ENCODE data around the gene NHLRC4.

NHLRC4 gene

DNA sequence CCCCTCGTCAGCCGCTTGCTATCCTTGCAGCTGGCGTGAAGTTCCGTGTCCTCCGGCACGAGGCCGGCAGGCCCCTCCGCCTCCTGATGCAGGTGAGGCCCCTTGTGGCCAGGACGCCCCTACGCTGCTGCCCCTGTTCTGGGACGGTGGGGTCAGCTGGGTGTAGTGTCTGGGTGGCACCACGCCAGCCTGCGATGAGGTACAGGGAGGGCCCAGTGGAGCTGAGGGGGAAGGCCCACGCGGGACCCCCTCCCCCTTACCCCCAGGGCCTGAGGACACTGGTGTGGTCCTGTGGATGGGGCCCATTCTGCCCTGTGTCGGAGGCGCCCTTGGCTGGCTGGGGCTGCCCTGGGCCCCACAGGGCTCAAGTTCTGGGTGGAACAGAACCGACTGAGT is 15.4 kb downstream of the NHLRC4 start:
- ATAC-seq: no peak
- TF ChIP-seq, protein P1, sequence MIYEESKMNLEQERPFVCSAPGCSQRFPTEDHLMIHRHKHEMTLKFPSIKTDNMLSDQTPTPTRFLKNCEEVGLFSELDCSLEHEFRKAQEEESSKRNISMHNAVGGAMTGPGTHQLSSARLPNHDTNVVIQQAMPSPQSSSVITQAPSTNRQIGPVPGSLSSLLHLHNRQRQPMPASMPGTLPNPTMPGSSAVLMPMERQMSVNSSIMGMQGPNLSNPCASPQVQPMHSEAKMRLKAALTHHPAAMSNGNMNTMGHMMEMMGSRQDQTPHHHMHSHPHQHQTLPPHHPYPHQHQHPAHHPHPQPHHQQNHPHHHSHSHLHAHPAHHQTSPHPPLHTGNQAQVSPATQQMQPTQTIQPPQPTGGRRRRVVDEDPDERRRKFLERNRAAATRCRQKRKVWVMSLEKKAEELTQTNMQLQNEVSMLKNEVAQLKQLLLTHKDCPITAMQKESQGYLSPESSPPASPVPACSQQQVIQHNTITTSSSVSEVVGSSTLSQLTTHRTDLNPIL (CRISPR knock-in tag; IDR thresholded peaks at IDR 0.05; ENCODE audit: low read depth): no peak
- no peak for TF ChIP-seq ZC3H10 (CRISPR knock-in tag; IDR thresholded peaks at IDR 0.05)
- no peak for TF ChIP-seq RARB (CRISPR knock-in tag; IDR thresholded peaks at IDR 0.05)
- TF ChIP-seq ZNF565 (CRISPR knock-in tag; conservative IDR thresholded peaks at IDR 0.05; ENCODE audit: low read depth): no peak

DNA sequence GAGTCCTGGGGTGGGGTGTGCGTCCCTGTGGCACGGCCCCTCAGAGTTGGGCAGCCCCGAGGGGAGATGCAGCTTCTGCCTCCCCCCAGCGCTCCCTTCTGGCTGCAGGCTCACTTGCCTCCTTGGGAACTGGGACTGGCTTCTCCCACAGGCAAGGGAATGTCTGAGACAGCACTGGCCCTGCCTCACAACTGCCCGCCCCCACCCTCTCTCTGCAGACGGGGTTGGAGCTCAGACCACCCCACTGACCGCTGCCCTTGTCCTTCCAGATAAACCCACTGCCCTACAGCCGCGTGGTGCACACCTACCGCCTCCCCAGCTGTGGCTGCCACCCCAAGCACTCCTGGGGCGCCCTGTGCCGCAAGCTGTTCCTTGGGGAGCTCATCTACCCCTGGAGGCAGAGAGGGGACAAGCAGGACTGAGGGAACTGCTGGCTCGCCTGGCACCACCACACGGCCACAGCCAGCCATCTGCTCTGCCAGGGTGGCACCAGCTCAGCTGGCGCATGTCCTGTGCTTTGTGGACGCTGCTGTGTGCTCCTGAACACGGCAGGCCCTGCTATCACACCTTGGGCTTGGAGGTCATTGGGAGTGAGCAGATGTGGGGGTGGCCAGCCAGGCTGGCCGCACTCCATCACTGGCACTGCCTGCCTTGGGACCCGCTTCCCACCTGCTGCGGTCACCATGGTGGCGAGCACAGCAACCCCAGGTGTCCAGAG is 16.0 kb downstream of the NHLRC4 start:
- TF ChIP-seq RARB (CRISPR knock-in tag; IDR thresholded peaks at IDR 0.05) (no peak), ZNF565 (CRISPR knock-in tag; conservative IDR thresholded peaks at IDR 0.05; ENCODE audit: low read depth) (no peak), CSDC2 (CRISPR knock-in tag; IDR thresholded peaks at IDR 0.05) (no peak), ZC3H10 (CRISPR knock-in tag; IDR thresholded peaks at IDR 0.05) (no peak), OSR1 (CRISPR knock-in tag; IDR thresholded peaks at IDR 0.05) (no peak), BACH2 (CRISPR knock-in tag; IDR thresholded peaks at IDR 0.05; ENCODE audit: borderline replicate concordance) (no peak), PPARA (CRISPR knock-in tag; IDR thresholded peaks at IDR 0.05; ENCODE audit: borderline replicate concordance) (no peak), TCF4 (CRISPR knock-in tag; IDR thresholded peaks at IDR 0.05; ENCODE audit: borderline replicate concordance) (no peak), SNAI2 (CRISPR knock-in tag; IDR thresholded peaks at IDR 0.05) (no peak), ESRRG (CRISPR knock-in tag; IDR thresholded peaks at IDR 0.05) (no peak), TOX (CRISPR knock-in tag; IDR thresholded peaks at IDR 0.05; ENCODE audit: borderline replicate concordance) (no peak), ZFP30 (CRISPR knock-in tag; IDR thresholded peaks at IDR 0.05) (no peak), GLIS3 (CRISPR knock-in tag; IDR thresholded peaks at IDR 0.05) (no peak), ISL1 (CRISPR knock-in tag; IDR thresholded peaks at IDR 0.05) (no peak), ZFP3 (CRISPR knock-in tag; IDR thresholded peaks at IDR 0.05) (no peak)
- TF ChIP-seq, protein P2, sequence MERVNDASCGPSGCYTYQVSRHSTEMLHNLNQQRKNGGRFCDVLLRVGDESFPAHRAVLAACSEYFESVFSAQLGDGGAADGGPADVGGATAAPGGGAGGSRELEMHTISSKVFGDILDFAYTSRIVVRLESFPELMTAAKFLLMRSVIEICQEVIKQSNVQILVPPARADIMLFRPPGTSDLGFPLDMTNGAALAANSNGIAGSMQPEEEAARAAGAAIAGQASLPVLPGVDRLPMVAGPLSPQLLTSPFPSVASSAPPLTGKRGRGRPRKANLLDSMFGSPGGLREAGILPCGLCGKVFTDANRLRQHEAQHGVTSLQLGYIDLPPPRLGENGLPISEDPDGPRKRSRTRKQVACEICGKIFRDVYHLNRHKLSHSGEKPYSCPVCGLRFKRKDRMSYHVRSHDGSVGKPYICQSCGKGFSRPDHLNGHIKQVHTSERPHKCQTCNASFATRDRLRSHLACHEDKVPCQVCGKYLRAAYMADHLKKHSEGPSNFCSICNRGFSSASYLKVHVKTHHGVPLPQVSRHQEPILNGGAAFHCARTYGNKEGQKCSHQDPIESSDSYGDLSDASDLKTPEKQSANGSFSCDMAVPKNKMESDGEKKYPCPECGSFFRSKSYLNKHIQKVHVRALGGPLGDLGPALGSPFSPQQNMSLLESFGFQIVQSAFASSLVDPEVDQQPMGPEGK (CRISPR knock-in tag; IDR thresholded peaks at IDR 0.05; ENCODE audit: borderline replicate concordance): no peak
- TF ChIP-seq, protein P3, sequence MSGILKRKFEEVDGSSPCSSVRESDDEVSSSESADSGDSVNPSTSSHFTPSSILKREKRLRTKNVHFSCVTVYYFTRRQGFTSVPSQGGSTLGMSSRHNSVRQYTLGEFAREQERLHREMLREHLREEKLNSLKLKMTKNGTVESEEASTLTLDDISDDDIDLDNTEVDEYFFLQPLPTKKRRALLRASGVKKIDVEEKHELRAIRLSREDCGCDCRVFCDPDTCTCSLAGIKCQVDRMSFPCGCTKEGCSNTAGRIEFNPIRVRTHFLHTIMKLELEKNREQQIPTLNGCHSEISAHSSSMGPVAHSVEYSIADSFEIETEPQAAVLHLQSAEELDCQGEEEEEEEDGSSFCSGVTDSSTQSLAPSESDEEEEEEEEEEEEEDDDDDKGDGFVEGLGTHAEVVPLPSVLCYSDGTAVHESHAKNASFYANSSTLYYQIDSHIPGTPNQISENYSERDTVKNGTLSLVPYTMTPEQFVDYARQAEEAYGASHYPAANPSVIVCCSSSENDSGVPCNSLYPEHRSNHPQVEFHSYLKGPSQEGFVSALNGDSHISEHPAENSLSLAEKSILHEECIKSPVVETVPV (CRISPR knock-in tag; IDR thresholded peaks at IDR 0.05): no peak
- TF ChIP-seq, protein P4, sequence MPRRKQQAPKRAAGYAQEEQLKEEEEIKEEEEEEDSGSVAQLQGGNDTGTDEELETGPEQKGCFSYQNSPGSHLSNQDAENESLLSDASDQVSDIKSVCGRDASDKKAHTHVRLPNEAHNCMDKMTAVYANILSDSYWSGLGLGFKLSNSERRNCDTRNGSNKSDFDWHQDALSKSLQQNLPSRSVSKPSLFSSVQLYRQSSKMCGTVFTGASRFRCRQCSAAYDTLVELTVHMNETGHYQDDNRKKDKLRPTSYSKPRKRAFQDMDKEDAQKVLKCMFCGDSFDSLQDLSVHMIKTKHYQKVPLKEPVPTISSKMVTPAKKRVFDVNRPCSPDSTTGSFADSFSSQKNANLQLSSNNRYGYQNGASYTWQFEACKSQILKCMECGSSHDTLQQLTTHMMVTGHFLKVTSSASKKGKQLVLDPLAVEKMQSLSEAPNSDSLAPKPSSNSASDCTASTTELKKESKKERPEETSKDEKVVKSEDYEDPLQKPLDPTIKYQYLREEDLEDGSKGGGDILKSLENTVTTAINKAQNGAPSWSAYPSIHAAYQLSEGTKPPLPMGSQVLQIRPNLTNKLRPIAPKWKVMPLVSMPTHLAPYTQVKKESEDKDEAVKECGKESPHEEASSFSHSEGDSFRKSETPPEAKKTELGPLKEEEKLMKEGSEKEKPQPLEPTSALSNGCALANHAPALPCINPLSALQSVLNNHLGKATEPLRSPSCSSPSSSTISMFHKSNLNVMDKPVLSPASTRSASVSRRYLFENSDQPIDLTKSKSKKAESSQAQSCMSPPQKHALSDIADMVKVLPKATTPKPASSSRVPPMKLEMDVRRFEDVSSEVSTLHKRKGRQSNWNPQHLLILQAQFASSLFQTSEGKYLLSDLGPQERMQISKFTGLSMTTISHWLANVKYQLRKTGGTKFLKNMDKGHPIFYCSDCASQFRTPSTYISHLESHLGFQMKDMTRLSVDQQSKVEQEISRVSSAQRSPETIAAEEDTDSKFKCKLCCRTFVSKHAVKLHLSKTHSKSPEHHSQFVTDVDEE (CRISPR knock-in tag; IDR thresholded peaks at IDR 0.05): no peak
- TF ChIP-seq, protein P1 (CRISPR knock-in tag; IDR thresholded peaks at IDR 0.05; ENCODE audit: low read depth): no peak
- TF ChIP-seq, protein P5, sequence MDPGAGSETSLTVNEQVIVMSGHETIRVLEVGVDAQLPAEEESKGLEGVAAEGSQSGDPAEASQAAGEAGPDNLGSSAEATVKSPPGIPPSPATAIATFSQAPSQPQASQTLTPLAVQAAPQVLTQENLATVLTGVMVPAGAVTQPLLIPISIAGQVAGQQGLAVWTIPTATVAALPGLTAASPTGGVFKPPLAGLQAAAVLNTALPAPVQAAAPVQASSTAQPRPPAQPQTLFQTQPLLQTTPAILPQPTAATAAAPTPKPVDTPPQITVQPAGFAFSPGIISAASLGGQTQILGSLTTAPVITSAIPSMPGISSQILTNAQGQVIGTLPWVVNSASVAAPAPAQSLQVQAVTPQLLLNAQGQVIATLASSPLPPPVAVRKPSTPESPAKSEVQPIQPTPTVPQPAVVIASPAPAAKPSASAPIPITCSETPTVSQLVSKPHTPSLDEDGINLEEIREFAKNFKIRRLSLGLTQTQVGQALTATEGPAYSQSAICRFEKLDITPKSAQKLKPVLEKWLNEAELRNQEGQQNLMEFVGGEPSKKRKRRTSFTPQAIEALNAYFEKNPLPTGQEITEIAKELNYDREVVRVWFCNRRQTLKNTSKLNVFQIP (CRISPR knock-in tag; IDR thresholded peaks at IDR 0.05; ENCODE audit: borderline replicate concordance, low read depth): no peak
- ATAC-seq: no peak

Measured in SK-N-SH treated with all-trans-retinoic acid at 6 μM for 48 hours (cell line).